ENCODE data around the gene CHST15.

CHST15 gene

DNA sequence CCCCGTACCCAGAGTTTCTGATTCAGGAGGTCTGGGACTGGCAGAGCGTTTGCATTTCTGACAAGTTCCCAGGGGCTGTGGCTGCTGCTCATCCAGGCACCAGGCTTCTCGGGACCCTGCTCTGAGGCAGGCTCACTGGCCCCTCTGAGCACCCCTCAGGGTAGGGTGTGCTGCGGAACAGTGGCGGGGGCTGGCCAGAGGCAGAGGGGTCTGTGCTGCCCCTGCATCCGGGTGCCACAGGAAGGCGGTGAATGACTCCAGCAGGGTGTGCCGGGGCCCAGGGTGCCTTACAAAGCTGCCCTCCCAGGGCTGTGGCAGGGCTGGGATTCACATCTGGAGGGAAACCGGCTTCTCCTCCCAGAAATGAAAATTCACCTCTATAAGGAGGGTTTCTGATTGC lies 77.4 kb downstream of the CHST15 start:
- H3K4me2 ChIP-seq (ENCODE audit: low read length): no peak overlapping the region
- H3K9ac ChIP-seq (ENCODE audit: low read depth, low read length): no peak overlapping the region
- peaks cover 3% of the 10 kb centered on the region for H3K36me3 ChIP-seq (ENCODE audit: insufficient read depth, low read length)
- H3K4me1 ChIP-seq (ENCODE audit: control insufficient read depth, insufficient read depth, low read length): no peaks in the 10 kb centered on the region
- no peaks in the 10 kb centered on the region for H3K27me3 ChIP-seq (ENCODE audit: control insufficient read depth, insufficient read depth, low read length)
- H3K9me3 ChIP-seq (replicated peaks; ENCODE audit: low read length): no peaks in the 10 kb centered on the region
- no peak overlapping the region for H3K4me3 ChIP-seq (ENCODE audit: low read length)

DNA sequence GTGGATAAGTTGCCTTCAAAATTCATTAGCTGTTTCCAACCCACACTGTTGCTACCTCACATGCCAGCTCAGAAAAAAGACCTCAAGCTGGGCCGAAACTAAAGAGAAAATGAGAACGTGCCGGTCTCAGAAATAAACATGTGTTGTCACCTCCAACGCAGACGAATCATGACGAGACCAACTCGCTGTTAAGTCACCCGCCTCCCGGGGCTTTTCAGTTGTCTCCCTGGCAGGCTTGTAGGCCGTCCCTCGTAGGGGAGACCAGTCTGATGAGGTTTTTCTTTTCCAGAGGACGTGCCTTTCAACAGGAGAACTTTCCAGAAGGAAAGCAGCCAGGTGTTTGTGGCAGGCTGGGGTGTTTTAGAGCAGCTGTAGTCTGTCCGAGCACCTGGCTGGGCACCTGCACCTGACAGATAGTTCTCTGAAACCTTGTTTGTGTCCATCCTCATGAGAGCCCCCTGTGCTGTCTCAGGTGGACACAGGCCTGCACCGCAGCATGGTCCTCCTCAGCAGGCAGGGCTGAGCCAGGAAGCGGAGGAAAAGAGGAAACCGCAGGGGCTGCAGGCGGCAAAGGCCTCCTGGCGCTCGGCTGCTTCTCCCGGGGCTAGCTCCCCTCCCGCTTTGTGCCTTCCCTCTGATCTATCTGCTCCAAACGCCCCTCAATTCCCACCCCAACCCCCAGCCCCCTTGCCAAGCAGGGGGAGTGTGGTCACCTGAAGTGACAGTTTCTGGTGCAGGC lies 78.8 kb downstream of the CHST15 start:
- Histone ChIP-seq H3K4me2 (ENCODE audit: low read length) (no peak overlapping the region), H3K4me3 (ENCODE audit: low read length) (no peak overlapping the region), H3K9me3 (replicated peaks; ENCODE audit: low read length) (no peaks in the 10 kb centered on the region), H3K36me3 (ENCODE audit: insufficient read depth, low read length) (peaks cover 3% of the 10 kb centered on the region), H3K27me3 (ENCODE audit: control insufficient read depth, insufficient read depth, low read length) (no peaks in the 10 kb centered on the region), H3K4me1 (ENCODE audit: control insufficient read depth, insufficient read depth, low read length) (no peaks in the 10 kb centered on the region), H3K9ac (ENCODE audit: low read depth, low read length) (no peak overlapping the region)

GRCh38 chr10:124013916-124014315 lies 79.5 kb downstream of the CHST15 start:
- Histone ChIP-seq H3K4me2 (ENCODE audit: low read length) (no peak overlapping the region), H3K36me3 (ENCODE audit: insufficient read depth, low read length) (peaks cover 4% of the 10 kb centered on the region), H3K9ac (ENCODE audit: low read depth, low read length) (no peak overlapping the region), H3K4me1 (ENCODE audit: control insufficient read depth, insufficient read depth, low read length) (no peaks in the 10 kb centered on the region), H3K4me3 (ENCODE audit: low read length) (no peak overlapping the region), H3K9me3 (replicated peaks; ENCODE audit: low read length) (no peaks in the 10 kb centered on the region), H3K27me3 (ENCODE audit: control insufficient read depth, insufficient read depth, low read length) (no peaks in the 10 kb centered on the region)

DNA sequence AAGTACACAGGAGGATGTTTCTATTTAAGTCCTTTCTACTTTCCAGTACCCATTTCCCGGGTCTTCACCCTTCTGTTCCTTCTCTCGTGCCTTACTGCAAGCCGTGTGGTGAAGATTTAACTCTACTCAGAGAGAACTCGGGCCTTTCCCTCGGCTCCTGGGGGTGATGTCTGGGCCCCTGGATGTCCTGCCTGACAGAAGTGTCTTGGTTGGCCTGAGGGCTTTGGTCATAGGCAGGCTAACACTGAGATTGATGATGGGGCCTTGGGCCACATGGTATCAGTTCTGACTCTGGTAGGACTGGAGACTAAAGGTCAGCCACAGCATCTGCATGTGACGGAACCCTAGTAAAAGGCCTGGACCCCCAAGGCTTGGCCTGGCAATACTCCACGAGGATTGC lies 80.4 kb downstream of the CHST15 start:
- H3K4me2 ChIP-seq (ENCODE audit: low read length): no peak overlapping the region
- no peaks in the 10 kb centered on the region for H3K9me3 ChIP-seq (replicated peaks; ENCODE audit: low read length)
- H3K4me1 ChIP-seq (ENCODE audit: control insufficient read depth, insufficient read depth, low read length): no peaks in the 10 kb centered on the region
- H3K36me3 ChIP-seq (ENCODE audit: insufficient read depth, low read length): peaks cover 4% of the 10 kb centered on the region
- no peak overlapping the region for H3K4me3 ChIP-seq (ENCODE audit: low read length)
- H3K9ac ChIP-seq (ENCODE audit: low read depth, low read length): no peak overlapping the region
- H3K27me3 ChIP-seq (ENCODE audit: control insufficient read depth, insufficient read depth, low read length): no peaks in the 10 kb centered on the region

DNA sequence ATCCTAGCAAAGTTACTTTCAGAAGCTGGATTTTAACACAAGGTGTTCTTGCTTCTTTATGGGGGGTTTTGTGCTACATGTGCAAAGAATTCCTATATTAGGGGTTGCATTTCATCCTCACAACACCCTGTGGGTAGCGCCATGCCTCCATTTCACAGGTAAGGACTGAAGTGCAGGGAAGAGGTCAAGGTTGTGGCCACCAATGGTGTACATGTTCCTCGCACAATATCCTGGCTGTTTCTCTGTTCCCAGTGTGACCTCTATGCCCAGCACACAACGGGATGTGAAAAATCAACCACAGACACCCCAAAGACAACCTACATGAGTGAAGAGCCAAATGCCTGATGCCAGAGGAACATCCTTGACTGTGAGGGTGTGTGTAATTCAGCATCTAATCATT lies 80.8 kb downstream of the CHST15 start:
- H3K4me1 ChIP-seq (ENCODE audit: control insufficient read depth, insufficient read depth, low read length): no peaks in the 10 kb centered on the region
- no peak overlapping the region for H3K9ac ChIP-seq (ENCODE audit: low read depth, low read length)
- no peak overlapping the region for H3K4me2 ChIP-seq (ENCODE audit: low read length)
- H3K27me3 ChIP-seq (ENCODE audit: control insufficient read depth, insufficient read depth, low read length): no peaks in the 10 kb centered on the region
- H3K9me3 ChIP-seq (replicated peaks; ENCODE audit: low read length): no peaks in the 10 kb centered on the region
- peaks cover 4% of the 10 kb centered on the region for H3K36me3 ChIP-seq (ENCODE audit: insufficient read depth, low read length)
- no peak overlapping the region for H3K4me3 ChIP-seq (ENCODE audit: low read length)

GRCh38 chr10:124012066-124012465 lies 81.3 kb downstream of the CHST15 start:
- Histone ChIP-seq H3K27me3 (ENCODE audit: control insufficient read depth, insufficient read depth, low read length) (no peaks in the 10 kb centered on the region), H3K36me3 (ENCODE audit: insufficient read depth, low read length) (peaks cover 4% of the 10 kb centered on the region), H3K9me3 (replicated peaks; ENCODE audit: low read length) (no peaks in the 10 kb centered on the region), H3K4me1 (ENCODE audit: control insufficient read depth, insufficient read depth, low read length) (no peaks in the 10 kb centered on the region), H3K4me2 (ENCODE audit: low read length) (no peak overlapping the region), H3K9ac (ENCODE audit: low read depth, low read length) (no peak overlapping the region), H3K4me3 (ENCODE audit: low read length) (no peak overlapping the region)

DNA sequence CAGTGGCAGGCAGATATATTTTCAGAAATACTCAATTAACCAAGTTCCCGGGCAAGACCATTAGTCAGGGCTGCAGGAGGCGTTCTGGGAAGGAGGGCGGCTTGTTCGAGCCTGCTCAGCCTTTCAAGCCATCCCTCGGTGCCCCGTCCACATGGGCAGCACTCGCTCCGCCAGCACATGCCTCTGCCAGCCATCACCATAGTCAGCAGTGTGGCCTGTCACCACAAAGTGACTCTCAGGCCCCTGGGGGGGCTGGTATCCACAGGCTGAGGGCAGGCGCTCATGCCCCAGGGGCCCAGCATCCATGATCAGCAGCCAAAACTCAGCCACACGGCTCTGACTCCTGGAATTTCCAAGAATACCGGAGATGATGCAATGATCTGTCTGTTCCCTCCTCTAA lies 81.9 kb downstream of the CHST15 start:
- H3K36me3 ChIP-seq (ENCODE audit: insufficient read depth, low read length): peaks cover 4% of the 10 kb centered on the region
- H3K27me3 ChIP-seq (ENCODE audit: control insufficient read depth, insufficient read depth, low read length): no peaks in the 10 kb centered on the region
- no peak overlapping the region for H3K9ac ChIP-seq (ENCODE audit: low read depth, low read length)
- no peak overlapping the region for H3K4me2 ChIP-seq (ENCODE audit: low read length)
- H3K4me1 ChIP-seq (ENCODE audit: control insufficient read depth, insufficient read depth, low read length): no peaks in the 10 kb centered on the region
- H3K9me3 ChIP-seq (replicated peaks; ENCODE audit: low read length): no peaks in the 10 kb centered on the region
- no peak overlapping the region for H3K4me3 ChIP-seq (ENCODE audit: low read length)

- H3K4me1 ChIP-seq (ENCODE audit: control insufficient read depth, insufficient read depth, low read length): peaks cover 3% of the 10 kb centered on the region
- no peak overlapping the region for H3K4me3 ChIP-seq (ENCODE audit: low read length)
- no peaks in the 10 kb centered on the region for H3K9me3 ChIP-seq (replicated peaks; ENCODE audit: low read length)
- no peak overlapping the region for H3K9ac ChIP-seq (ENCODE audit: low read depth, low read length)
- no peak overlapping the region for H3K4me2 ChIP-seq (ENCODE audit: low read length)
- H3K36me3 ChIP-seq (ENCODE audit: insufficient read depth, low read length): peaks cover 4% of the 10 kb centered on the region
- no peaks in the 10 kb centered on the region for H3K27me3 ChIP-seq (ENCODE audit: control insufficient read depth, insufficient read depth, low read length)
These were observed 82.8 kb downstream of the CHST15 start for GRCh38 chr10:124010563-124011131.

DNA sequence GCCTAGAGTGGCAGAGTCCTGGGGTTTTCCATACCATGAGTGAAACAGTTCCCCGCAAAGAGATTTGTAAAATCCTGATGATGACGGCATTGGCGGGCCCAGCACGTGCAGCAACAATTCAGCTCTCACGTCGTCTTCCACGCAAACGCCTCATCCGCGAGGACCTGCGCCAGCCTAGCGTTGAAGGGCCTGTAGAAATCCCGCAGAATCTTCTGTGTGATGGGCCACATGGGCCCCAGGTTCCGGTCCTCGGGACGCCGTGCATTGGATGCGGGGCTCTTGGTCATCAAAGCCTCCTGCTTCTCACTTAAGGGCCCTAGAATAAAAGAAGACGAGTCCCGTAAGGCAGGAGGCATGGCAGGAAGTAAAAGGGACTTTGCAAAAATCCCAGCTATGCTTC lies 83.4 kb downstream of the CHST15 start:
- H3K4me2 ChIP-seq (ENCODE audit: low read length): no peak overlapping the region
- no peak overlapping the region for H3K9ac ChIP-seq (ENCODE audit: low read depth, low read length)
- H3K4me3 ChIP-seq (ENCODE audit: low read length): no peak overlapping the region
- no peaks in the 10 kb centered on the region for H3K9me3 ChIP-seq (replicated peaks; ENCODE audit: low read length)
- no peaks in the 10 kb centered on the region for H3K27me3 ChIP-seq (ENCODE audit: control insufficient read depth, insufficient read depth, low read length)
- H3K4me1 ChIP-seq (ENCODE audit: control insufficient read depth, insufficient read depth, low read length): peaks cover 5% of the 10 kb centered on the region
- H3K36me3 ChIP-seq (ENCODE audit: insufficient read depth, low read length): peaks cover 4% of the 10 kb centered on the region

DNA sequence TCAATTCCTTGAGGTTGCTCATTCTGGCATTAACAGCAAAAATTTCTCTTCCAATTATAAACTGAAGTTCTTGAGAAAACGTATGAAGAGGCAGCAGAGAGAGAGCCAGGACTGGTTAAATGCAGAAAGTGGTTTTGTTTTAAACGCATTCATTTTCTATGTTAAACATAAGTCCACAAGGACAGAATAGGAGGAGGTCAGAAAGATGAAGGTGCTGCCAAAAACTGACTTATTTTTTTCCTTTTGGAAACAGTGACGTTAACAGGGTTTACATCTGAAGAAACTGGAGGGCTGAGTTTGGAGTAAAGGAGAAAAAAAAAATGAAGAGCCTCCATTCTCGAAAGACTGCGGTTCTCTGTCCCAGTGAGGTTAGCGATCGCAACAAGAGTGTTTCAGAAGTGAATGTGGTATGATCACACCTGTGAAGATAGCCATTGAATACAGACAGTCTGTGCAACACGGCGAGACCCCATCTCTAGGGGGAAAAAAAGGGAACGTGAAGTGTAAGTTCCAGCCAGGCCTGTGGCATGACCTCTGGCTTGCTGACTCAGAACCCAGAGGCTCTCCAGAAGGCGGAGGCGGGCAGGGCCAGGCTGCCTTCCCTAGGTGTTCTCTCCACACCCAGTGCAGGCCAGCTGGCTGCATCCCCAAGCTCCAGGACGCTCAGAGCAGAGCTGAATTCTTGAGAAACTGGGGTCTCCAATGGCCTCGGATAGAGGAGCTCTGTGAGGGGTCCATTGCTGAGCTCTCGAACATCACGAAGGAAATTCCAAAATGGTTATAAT lies 84.0 kb downstream of the CHST15 start:
- peaks cover 5% of the 10 kb centered on the region for H3K4me1 ChIP-seq (ENCODE audit: control insufficient read depth, insufficient read depth, low read length)
- H3K9me3 ChIP-seq (replicated peaks; ENCODE audit: low read length): no peaks in the 10 kb centered on the region
- no peak overlapping the region for H3K9ac ChIP-seq (ENCODE audit: low read depth, low read length)
- H3K36me3 ChIP-seq (ENCODE audit: insufficient read depth, low read length): peaks cover 4% of the 10 kb centered on the region
- no peak overlapping the region for H3K4me2 ChIP-seq (ENCODE audit: low read length)
- H3K27me3 ChIP-seq (ENCODE audit: control insufficient read depth, insufficient read depth, low read length): no peaks in the 10 kb centered on the region
- no peak overlapping the region for H3K4me3 ChIP-seq (ENCODE audit: low read length)

DNA sequence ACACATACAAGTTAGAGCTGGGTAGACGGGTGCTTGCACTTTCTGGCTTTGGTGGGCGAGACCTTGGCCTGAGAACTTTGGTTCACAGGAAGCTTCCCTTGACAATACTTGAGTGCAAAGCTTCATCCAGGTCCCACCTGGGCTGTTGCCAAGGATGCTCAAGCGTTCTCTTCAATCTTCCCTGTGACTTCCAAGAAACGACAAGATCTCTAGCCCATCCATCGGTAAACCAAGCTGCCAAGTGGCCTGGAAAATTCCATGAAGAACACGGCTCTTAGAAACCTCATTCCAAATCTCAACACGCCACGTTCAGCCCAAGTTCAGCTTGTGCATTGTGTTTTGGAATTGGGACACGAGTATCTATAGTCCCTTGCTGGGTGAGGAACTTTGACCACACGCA lies 84.7 kb downstream of the CHST15 start:
- Histone ChIP-seq H3K9me3 (replicated peaks; ENCODE audit: low read length) (no peaks in the 10 kb centered on the region), H3K4me3 (ENCODE audit: low read length) (no peak overlapping the region), H3K4me2 (ENCODE audit: low read length) (no peak overlapping the region), H3K4me1 (ENCODE audit: control insufficient read depth, insufficient read depth, low read length) (peaks cover 5% of the 10 kb centered on the region), H3K9ac (ENCODE audit: low read depth, low read length) (no peak overlapping the region), H3K27me3 (ENCODE audit: control insufficient read depth, insufficient read depth, low read length) (no peaks in the 10 kb centered on the region), H3K36me3 (ENCODE audit: insufficient read depth, low read length) (peaks cover 4% of the 10 kb centered on the region)

Data from skeletal muscle satellite cell (primary cell).